Measurements from ENCODE around the gene NHLRC4.

DNA sequence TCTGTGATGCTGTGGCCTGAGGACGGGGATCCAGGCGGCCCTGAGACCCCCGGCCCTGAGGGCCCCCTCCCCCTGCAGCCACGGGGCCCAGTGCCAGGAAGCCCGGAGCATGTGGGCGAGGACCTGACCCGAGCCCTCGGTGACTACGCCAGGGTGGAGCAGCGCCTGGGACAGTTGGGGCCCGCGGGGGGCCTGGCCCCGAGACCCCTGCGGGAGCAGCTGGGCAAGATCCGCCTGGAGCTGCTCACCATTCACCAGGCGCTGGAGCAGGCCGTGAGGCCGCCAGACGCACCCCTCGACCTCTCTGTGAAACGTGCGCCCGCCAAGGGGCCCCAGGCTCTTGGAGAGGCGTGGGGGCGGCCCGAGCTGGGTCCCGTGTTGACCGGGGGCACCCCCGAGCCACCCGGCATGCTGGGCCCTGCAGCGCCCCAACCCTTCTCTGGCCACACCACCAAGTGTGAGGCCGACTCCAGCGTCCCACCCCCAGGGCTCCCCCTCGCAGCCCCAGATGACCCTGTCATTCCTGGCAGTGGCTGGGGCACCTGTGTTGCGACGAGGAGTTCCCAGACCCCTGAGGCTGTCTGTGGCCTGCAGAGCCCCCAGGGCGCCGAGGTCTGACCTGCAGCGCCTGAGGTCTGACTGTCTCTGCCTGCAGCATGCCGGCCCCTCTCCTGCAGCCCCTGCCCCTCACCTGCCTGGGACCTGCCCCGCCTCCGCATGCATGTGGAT lies 2.0 kb upstream of the NHLRC4 start:
- no peak for TF ChIP-seq SP1 (IDR thresholded peaks at IDR 0.05)
- TF ChIP-seq LEF1 (IDR thresholded peaks at IDR 0.05; ENCODE audit: borderline replicate concordance): no peak
- no peak for TF ChIP-seq NFRKB (IDR thresholded peaks at IDR 0.05)
- no peak for TF ChIP-seq FOXA1 (IDR thresholded peaks at IDR 0.05)
- TF ChIP-seq ZNF384 (IDR thresholded peaks at IDR 0.05): no peak
- no peak for TF ChIP-seq SUZ12 (IDR thresholded peaks at IDR 0.05)
- TF ChIP-seq ARNT (IDR thresholded peaks at IDR 0.05): no peak
- TF ChIP-seq CTBP1 (IDR thresholded peaks at IDR 0.05; ENCODE audit: borderline replicate concordance): no peak
- no peak for TF ChIP-seq L3MBTL2 (conservative IDR thresholded peaks at IDR 0.05)
- TF ChIP-seq FOXM1 (IDR thresholded peaks at IDR 0.05; ENCODE audit: borderline replicate concordance): no peak
- no peak for TF ChIP-seq FOXK2 (IDR thresholded peaks at IDR 0.05)
- TF ChIP-seq ELF4 (IDR thresholded peaks at IDR 0.05): no peak
- TF ChIP-seq HDGF (IDR thresholded peaks at IDR 0.05; ENCODE audit: borderline replicate concordance): no peak
- TF ChIP-seq TARDBP (IDR thresholded peaks at IDR 0.05): no peak

All from HEK293T (cell line).